GM21447 (cell line): Measurements from ENCODE around the gene ERRFI1.

Experiments used
- ATAC-seq: cut with Tn5 transposase; IDR thresholded peaks from one replicate; pipeline ENCODE4 v1.9.1; 2021; ENCODE audit not compliant: unreplicated experiment

The ERRFI1 gene

DNA sequence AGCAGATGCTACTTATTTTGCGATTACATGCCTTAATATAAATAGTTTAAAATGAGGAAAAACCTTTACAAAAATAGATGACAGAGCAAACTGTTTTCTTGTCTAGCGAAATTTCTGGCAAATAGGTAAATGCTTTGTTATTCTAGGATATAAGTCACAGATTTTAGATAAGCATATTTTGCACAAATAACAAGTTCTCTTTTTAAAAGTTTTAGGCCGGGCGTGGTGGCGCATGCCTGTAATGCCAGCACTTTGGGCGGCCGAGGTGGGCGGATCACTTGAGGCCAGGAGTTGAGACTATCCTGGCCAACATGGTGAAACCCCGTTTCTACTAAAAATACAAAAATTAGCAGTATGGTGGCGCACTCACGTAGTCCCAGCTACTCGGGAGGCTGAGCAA lies 20.3 kb upstream of the ERRFI1 start:
- ATAC-seq = no peak

GRCh38 chr1:8043621-8044020 lies 17.5 kb upstream of the ERRFI1 start:
- ATAC-seq = no peak

- ATAC-seq = no peak
Observed at GRCh38 chr1:8042134-8042533, 16.0 kb upstream of the ERRFI1 start.

GRCh38 chr1:8040586-8040985 lies 14.5 kb upstream of the ERRFI1 start:
- no peak for ATAC-seq

DNA sequence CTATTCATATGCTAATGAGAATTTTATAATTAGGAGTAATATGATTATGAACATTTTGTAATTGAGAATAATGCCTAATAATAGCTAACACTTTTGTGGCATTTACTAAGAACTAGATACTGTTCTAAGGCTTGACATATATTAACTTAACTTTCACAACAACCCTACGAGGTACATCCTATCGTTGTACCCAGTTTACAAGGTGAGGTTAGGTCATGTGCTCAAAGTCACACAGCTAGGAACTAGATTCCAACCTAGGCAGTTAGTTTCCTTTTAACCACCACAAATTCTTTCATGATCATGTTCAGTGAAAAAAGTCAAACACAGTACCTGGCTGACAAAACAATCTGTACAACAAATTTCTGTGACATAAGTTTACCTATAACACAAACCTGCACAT lies 13.0 kb upstream of the ERRFI1 start:
- ATAC-seq = no peak

GRCh38 chr1:8035289-8035688 lies 9.2 kb upstream of the ERRFI1 start:
- no peak for ATAC-seq

- no peak for ATAC-seq
Observed at GRCh38 chr1:8033322-8033721, 7.2 kb upstream of the ERRFI1 start.

DNA sequence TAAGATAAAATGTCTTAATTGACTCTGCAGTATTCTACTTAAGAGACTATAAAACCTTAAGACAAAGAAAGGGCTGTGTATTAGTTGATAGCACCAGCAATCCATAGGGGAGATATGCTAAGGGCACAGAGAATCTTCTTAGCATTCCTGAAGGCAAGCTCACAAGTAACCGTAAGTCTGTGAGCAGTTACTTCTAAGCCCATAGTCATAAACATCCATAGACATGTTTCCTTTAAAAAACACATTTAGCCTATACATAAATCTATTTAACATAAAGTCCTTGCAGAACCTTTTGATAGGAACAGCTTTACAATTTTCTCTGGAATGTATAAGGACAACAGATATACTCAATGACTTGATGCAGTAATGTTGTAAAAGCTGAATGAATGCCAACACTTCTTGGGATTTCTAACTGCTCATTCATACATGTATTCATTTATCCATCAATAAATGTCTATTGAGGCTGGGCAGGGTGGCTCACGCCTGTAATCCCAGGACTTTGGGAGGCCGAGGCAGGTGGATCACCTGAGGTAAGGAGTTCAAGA lies 6.3 kb upstream of the ERRFI1 start:
- ATAC-seq = no peak

DNA sequence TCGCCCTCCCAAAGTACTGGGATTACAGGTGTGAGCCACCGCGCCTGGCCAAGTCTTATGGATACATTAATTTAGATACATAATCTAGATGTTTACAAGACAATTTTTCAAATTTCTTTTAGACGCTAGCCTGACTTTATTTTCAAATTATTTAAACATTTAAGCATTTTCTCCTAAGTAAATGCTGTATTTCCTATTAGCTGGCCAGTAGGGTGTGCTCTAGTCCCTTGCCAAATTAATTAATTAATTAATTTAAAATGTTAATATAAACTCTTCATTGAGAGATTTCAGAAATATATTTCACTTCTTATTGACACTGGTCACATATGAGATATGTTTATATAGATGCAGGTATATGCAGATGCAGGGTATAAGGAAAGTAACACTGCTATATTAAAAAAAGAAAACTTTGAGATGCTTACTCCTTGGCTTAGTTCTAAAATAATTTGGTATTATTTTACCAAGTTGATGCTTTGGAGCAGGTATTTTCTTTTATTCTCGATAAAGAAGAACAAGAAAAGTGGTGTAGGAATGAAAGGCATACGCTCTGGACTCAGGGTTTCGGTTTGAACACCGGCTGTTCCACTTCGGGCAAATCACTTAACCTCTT lies 5.2 kb upstream of the ERRFI1 start:
- ATAC-seq = no peak

DNA sequence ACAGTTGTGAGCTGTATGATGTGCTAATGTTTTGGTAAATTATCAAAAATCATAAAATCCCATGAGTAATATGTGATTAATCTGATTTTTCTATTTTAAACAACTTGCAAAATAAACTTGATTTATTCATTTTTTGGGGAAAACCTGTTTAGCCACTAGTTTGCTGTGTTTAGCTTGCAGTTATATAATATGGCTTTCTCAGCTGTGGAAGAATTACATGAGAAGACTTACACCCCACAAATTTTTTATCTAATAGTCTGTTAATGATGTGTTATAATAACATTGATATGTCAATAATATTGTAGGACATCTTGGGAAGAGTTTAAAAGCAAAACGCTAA lies 2.4 kb upstream of the ERRFI1 start:
- no peak for ATAC-seq

DNA sequence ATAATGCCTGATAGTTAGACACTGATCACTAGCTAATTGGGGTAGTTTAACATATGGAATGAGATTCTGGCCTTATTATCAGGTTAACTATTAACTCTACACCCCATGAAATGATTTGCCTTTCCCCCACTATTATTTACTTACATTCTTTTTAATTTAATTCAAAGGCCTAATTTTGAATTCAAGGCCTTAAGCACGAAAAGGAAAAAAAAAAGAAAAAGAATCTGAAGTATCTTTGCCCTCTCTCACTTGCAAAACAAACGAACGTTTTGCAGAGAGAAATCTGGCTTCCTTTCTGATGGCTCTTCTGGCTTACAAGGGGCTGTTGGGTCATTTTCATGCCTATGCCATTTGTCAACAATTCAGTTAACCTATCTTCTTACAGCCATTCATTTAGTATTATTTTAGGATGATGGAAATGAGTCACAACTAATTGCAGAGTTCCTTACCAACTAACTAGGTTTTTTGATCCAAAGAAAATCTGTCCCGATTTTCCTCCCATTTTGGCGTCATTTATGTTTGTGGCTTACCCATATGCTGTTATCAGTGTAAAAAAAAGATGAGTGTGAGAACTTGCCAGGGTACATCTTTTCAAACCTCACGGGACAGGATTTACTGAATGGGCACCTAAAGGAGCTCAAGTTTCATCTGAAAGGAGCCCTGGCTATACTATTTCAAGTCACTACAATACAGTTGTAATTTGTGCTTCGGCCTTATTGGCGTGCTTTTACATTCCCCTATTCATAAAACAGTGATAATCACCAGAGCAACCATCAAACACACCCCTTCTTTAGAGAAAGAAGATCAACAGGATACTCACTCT lies 1.9 kb upstream of the ERRFI1 start:
- ATAC-seq = no peak

DNA sequence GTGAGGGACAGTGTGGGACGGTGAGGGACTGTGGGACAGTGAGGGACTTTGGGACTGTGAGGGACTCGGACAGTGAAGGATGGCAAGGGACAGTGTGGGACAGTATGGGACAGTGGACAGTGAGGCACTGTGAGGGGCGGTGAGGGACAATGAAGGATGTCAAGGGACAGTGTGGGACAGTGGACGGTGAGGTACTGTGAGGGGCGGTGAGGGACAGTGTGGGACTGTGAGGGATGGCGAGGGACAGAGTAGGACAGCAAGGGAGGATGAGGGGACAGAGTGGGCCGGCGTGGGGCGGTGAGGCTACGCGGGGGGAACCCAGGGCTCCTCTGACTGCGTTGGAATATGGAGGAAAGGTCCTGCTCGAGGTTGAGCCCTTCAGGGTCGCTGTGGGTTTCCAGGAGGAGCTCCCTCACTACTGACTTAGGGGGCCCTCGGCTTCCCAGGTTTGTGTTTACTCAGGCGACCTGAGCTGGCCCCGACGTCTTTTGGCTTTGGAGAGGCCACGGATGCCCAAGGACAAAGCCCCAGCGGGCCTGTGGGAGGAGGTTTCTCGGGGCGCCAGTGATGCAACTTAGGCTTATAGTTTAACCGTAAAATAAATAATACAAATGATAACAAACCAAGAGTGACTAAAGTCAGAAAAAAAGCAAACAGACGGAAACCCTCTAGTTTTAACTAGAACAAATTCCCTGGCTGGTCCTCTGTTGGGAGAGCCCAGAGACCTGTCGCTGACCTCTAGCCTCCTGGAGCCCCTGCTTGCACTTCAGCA lies 1.1 kb upstream of the ERRFI1 start:
- no peak for ATAC-seq

DNA sequence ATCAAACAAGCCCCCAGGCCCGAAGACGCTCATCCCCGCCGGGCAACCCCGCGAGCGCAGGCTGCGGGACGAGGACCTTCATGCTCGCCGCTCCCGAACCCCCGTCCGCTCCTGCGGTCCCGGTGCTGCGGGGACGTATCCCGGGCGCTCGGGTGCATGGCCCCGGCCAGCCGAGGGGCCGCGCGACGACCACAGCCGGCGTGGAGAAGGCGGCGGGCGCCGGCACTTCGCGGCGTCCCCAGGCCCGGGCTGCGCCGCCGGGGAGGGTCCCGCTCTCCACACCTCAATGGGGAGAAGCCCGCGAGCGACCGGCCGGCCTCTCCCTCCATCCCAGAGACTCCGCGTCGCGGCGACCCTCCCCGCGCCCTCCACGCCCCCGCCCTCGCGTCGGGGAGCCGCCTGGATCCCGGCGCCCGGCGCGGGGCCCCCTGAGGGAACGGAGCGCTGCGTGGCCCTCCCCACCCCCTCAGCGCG lies 401 bp downstream of the ERRFI1 start:
- ATAC-seq = peak; percentile 23

- ATAC-seq = no peak
Observed at GRCh38 chr1:8025061-8025670, 943 bp downstream of the ERRFI1 start.

- no peak for ATAC-seq
Observed at GRCh38 chr1:8024329-8024728, 1.8 kb downstream of the ERRFI1 start.

GRCh38 chr1:8023995-8024313 lies 2.2 kb downstream of the ERRFI1 start:
- no peak for ATAC-seq

- ATAC-seq = no peak
Observed at GRCh38 chr1:8023287-8023994, 2.7 kb downstream of the ERRFI1 start.

DNA sequence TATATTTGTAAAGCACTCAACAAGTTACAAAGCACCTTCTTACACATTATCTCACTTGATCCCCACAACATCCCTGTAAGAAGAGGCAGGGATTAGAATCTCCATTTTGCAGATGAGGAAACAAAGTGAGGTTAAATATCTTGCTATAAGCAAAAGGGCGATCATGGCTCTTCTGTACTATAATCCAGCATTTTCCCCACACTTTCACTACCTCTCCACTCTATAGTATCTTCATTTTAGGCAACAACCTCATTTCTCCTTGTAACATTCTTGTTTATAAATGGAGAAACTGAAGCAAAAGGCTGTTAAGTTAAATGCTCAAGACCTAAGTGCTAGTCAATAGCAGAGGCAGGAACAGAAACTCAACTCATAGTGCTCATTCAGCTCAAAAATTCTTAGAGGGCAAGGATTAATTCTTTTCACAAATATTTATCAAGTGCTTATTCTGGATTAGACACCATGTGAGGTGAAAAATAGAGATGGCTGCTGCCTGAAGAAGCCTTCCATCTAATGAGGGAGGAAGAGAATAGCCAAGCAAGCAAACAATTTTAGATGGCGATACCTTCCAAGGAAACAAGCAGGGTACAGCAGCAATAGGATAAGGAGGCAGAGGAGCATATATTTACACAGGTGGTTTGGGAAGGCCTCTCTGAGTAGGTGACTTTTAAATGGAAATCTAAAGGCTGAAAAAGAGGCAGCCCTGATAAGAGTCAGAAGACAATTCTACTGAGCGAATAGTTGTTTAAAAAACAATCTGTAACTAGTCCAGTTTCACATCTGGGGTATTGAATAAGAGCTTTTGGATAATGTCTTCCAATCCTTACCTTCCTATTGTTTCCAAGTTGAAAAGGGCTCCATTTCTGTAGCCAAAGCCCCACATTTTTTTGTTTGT lies 3.5 kb downstream of the ERRFI1 start:
- no peak for ATAC-seq

DNA sequence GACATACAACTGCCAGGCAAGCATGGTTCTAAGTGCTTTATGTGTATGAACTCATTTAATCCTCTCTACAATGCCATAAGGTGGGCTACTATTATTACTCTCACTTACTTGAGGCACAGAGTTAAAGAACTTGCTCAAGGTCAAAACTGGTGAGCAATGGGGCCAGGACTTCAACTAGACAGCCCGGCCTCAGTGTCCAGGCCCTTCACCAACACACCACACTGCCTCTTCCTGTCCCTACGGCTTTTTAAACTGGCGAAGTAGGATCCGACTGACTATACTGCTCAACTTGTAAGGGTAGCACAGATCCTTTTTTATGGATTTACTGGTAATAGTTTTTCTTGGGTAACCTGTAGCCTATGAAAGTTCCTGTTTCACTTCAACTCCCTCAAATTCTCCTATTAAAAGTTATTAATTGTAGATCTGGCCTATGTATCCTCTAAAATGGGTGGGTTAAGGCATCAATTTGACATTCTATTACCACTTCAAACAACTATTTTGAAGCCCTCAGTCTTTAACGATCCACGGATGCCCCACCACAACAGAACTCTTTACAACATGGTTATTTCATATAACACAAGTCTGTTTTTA lies 4.3 kb downstream of the ERRFI1 start:
- no peak for ATAC-seq
